HEK293 (cell line): ENCODE measurements around the gene DPP6.

Experiments used
- CTCF ChIA-PET: fragments of 350-600 bp; formaldehyde crosslinking; extraction: SDS; loops from one replicate; lab custom pipeline; 2021; ENCODE audit warnings: antibody characterized with exemption; lab: Yijun Ruan, JAX
- POLR2A ChIA-PET: fragments of 300-600 bp; formaldehyde crosslinking; extraction: SDS; loops from one replicate; lab custom pipeline; 2020; ENCODE audit warnings: antibody characterized with exemption, inconsistent platforms; lab: Yijun Ruan, JAX
- H3K27ac ChIP-seq: fragments of 200-500 bp; sonication (Bioruptor generic); 2 replicates; pipeline ENCODE4 v1.5.1; 2014; ENCODE audit warnings: low read depth, low read length, control low read depth, inconsistent platforms; ENCODE audit errors: extremely low read depth
- H3K36me3 ChIP-seq, 2 experiments: fragments of 200-500 bp in 1 of 2; sonication (Bioruptor generic) in 1 of 2; 1 replicate in 1 of 2; 2 replicates in 1 of 2; pipeline ENCODE4 v1.5.1; 2014 to 2017; ENCODE audit warnings: inconsistent platforms in 2 of 2, low read length in 2 of 2; ENCODE audit not compliant: control insufficient read depth in 2 of 2, insufficient read depth in 1 of 2
- H3K4me1 ChIP-seq: fragments of 200-500 bp; sonication (Bioruptor generic); 2 replicates; pipeline ENCODE4 v1.5.1; 2014; ENCODE audit warnings: mild to moderate bottlenecking, low read length, inconsistent platforms; ENCODE audit not compliant: control insufficient read depth, insufficient read depth
- H3K4me3 ChIP-seq: 2 replicates; pipeline ENCODE4 v1.5.1; 2011; ENCODE audit warnings: low read depth, mild to moderate bottlenecking, control low read depth, low read length, moderate library complexity
- H3K9me3 ChIP-seq: fragments of 200-500 bp; sonication (Bioruptor generic); 2 replicates; pipeline ENCODE4 v1.5.1; 2014; ENCODE audit warnings: low read depth, low read length, inconsistent platforms; ENCODE audit not compliant: control insufficient read depth, insufficient read depth
- BCL11A ChIP-seq: fragments of 450-650 bp; formaldehyde crosslinking; IDR thresholded peaks from 2 replicates; pipeline ENCODE4 v1.5.1; 2016; ENCODE audit warnings: low read depth, missing biosample characterization, missing genetic modification characterization
- HOXC10 ChIP-seq: sonication (generic); formaldehyde crosslinking; IDR thresholded peaks from 2 replicates; pipeline ENCODE4 v1.8.1; 2023; ENCODE audit warnings: mild to moderate bottlenecking, missing genetic modification reagents
- HOXD13 ChIP-seq: sonication (generic); formaldehyde crosslinking; IDR thresholded peaks from 2 replicates; pipeline ENCODE4 v1.8.0; 2022; ENCODE audit warnings: missing genetic modification reagents, borderline replicate concordance
- PRDM4 ChIP-seq: fragments of 450-650 bp; formaldehyde crosslinking; IDR thresholded peaks from 2 replicates; pipeline ENCODE4 v1.5.1; 2017; ENCODE audit warnings: missing biosample characterization, missing genetic modification characterization
- RBAK ChIP-seq: fragments of 450-650 bp; formaldehyde crosslinking; IDR thresholded peaks from 2 replicates; pipeline ENCODE4 v1.5.1; 2016; ENCODE audit warnings: missing biosample characterization, missing genetic modification characterization
- ZFP37 ChIP-seq: fragments of 450-650 bp; formaldehyde crosslinking; IDR thresholded peaks from 2 replicates; pipeline ENCODE4 v1.5.1; 2016; ENCODE audit warnings: missing biosample characterization, missing genetic modification characterization
- ZNF112 ChIP-seq: fragments of 450-650 bp; formaldehyde crosslinking; IDR thresholded peaks from 2 replicates; pipeline ENCODE4 v1.5.0; 2017; ENCODE audit warnings: missing biosample characterization, missing genetic modification characterization
- ZNF175 ChIP-seq: fragments of 450-650 bp; formaldehyde crosslinking; IDR thresholded peaks from 2 replicates; pipeline ENCODE4 v1.5.1; 2016; ENCODE audit warnings: missing biosample characterization, missing genetic modification characterization
- ZNF354C ChIP-seq: fragments of 450-650 bp; formaldehyde crosslinking; IDR thresholded peaks from 2 replicates; pipeline ENCODE4 v1.5.1; 2016; ENCODE audit warnings: missing biosample characterization, missing genetic modification characterization, low read depth, borderline replicate concordance
- ZNF510 ChIP-seq: fragments of 450-650 bp; formaldehyde crosslinking; IDR thresholded peaks from 2 replicates; pipeline ENCODE4 v1.5.1; 2018; ENCODE audit warnings: mild to moderate bottlenecking, missing genetic modification characterization, missing biosample characterization; ENCODE audit not compliant: insufficient replicate concordance
- ZNF529 ChIP-seq: fragments of 450-650 bp; formaldehyde crosslinking; IDR thresholded peaks from 2 replicates; pipeline ENCODE4 v1.5.1; 2017; ENCODE audit warnings: missing genetic modification characterization, missing biosample characterization; ENCODE audit not compliant: insufficient replicate concordance
- ZNF626 ChIP-seq: fragments of 450-650 bp; sonication (Bioruptor Pico); formaldehyde crosslinking; IDR thresholded peaks from 2 replicates; pipeline ENCODE4 v1.5.1; 2018; ENCODE audit warnings: missing biosample characterization, missing genetic modification characterization, inconsistent platforms
- ZNF843 ChIP-seq: fragments of 450-650 bp; formaldehyde crosslinking; IDR thresholded peaks from 2 replicates; pipeline ENCODE4 v1.5.1; 2016; ENCODE audit warnings: missing biosample characterization, missing genetic modification characterization
- TF ChIP-seq, protein P1 (sequence below): fragments of 450-650 bp; formaldehyde crosslinking; IDR thresholded peaks from 2 replicates; pipeline ENCODE4 v1.5.1; 2016; ENCODE audit warnings: missing biosample characterization, missing genetic modification characterization
- TF ChIP-seq, protein P2 (sequence below): fragments of 450-650 bp; formaldehyde crosslinking; IDR thresholded peaks from 2 replicates; pipeline ENCODE4 v1.5.1; 2016; ENCODE audit warnings: missing biosample characterization, missing genetic modification characterization, borderline replicate concordance

The DPP6 gene

DNA sequence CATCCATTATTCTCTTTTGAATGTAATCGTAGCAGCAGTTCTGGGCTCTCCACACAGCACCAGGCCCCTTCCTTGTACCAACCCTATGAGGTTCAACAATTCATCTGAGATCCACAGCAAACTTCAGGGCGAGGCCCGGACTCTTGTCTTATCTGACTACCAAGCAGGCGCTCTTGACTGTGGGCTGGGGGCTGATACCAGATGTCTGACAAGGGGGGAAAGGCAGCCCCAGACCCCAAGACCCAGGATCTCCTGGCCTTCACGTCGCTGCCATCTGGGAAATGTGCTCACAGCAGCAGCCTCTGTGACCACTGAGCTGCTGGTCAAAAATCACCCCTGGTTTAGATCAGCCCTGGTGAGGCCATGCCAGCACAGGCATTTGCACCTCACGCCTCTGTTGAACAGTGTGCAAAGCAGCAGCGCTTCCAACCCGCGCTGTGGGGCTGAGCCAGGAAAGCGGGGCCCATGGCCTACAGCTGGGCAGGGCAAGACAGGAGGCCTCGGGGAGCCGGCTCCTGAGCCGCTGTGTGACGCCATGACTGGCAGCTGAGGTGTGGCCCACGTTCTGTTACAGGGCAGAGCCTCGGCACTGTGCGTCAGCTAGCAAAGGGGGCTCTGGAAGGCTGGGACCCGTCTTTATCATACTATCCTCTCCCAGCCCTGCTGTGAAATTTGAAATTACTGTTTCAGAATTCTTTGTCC, 806.8 kb downstream of the DPP6 start:
- H3K4me1 ChIP-seq, result no peaks in the 10 kb centered on the region
- ChIA-PET POLR2A (no interaction called here), CTCF (no interaction called here)
- no peaks in the 10 kb centered on the region for H3K9me3 ChIP-seq
- H3K4me3 ChIP-seq, result no peak overlapping the region
- H3K27ac ChIP-seq, result no peak overlapping the region
- TF ChIP-seq ZNF510, result no peak
- no peak for TF ChIP-seq ZNF626
- TF ChIP-seq, protein P1, sequence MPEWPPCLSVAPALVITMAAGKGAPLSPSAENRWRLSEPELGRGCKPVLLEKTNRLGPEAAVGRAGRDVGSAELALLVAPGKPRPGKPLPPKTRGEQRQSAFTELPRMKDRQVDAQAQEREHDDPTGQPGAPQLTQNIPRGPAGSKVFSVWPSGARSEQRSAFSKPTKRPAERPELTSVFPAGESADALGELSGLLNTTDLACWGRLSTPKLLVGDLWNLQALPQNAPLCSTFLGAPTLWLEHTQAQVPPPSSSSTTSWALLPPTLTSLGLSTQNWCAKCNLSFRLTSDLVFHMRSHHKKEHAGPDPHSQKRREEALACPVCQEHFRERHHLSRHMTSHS (tag by site-specific recombination), result no peak
- no peak for TF ChIP-seq ZNF112
- TF ChIP-seq ZNF843, result no peak
- H3K36me3 ChIP-seq, result no peaks in the 10 kb centered on the region

GRCh38 chr7:154859747-154860620, 807.8 kb downstream of the DPP6 start:
- Histone ChIP-seq H3K4me3 (no peak overlapping the region), H3K36me3 (no peaks in the 10 kb centered on the region), H3K9me3 (no peaks in the 10 kb centered on the region), H3K4me1 (no peaks in the 10 kb centered on the region)
- CTCF ChIA-PET, result no interaction called here
- TF ChIP-seq BCL11A (no peak), ZNF354C (no peak), HOXC10 (CRISPR knock-in tag) (no peak), ZNF529 (tag by site-specific recombination) (no peak), ZNF843 (no peak), PRDM4 (tag by site-specific recombination) (no peak), ZNF175 (tag by site-specific recombination) (no peak), RBAK (no peak), HOXD13 (no peak), ZFP37 (tag by site-specific recombination) (no peak)
- TF ChIP-seq, protein P2, sequence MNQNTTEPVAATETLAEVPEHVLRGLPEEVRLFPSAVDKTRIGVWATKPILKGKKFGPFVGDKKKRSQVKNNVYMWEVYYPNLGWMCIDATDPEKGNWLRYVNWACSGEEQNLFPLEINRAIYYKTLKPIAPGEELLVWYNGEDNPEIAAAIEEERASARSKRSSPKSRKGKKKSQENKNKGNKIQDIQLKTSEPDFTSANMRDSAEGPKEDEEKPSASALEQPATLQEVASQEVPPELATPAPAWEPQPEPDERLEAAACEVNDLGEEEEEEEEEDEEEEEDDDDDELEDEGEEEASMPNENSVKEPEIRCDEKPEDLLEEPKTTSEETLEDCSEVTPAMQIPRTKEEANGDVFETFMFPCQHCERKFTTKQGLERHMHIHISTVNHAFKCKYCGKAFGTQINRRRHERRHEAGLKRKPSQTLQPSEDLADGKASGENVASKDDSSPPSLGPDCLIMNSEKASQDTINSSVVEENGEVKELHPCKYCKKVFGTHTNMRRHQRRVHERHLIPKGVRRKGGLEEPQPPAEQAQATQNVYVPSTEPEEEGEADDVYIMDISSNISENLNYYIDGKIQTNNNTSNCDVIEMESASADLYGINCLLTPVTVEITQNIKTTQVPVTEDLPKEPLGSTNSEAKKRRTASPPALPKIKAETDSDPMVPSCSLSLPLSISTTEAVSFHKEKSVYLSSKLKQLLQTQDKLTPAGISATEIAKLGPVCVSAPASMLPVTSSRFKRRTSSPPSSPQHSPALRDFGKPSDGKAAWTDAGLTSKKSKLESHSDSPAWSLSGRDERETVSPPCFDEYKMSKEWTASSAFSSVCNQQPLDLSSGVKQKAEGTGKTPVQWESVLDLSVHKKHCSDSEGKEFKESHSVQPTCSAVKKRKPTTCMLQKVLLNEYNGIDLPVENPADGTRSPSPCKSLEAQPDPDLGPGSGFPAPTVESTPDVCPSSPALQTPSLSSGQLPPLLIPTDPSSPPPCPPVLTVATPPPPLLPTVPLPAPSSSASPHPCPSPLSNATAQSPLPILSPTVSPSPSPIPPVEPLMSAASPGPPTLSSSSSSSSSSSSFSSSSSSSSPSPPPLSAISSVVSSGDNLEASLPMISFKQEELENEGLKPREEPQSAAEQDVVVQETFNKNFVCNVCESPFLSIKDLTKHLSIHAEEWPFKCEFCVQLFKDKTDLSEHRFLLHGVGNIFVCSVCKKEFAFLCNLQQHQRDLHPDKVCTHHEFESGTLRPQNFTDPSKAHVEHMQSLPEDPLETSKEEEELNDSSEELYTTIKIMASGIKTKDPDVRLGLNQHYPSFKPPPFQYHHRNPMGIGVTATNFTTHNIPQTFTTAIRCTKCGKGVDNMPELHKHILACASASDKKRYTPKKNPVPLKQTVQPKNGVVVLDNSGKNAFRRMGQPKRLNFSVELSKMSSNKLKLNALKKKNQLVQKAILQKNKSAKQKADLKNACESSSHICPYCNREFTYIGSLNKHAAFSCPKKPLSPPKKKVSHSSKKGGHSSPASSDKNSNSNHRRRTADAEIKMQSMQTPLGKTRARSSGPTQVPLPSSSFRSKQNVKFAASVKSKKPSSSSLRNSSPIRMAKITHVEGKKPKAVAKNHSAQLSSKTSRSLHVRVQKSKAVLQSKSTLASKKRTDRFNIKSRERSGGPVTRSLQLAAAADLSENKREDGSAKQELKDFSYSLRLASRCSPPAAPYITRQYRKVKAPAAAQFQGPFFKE (tag by site-specific recombination), result no peak
- TF ChIP-seq, all 188 proteins: peak for 0
- POLR2A ChIA-PET, result no interaction called here
- no peak overlapping the region for H3K27ac ChIP-seq
